ENCODE results near the gene KCNG2.

DNA sequence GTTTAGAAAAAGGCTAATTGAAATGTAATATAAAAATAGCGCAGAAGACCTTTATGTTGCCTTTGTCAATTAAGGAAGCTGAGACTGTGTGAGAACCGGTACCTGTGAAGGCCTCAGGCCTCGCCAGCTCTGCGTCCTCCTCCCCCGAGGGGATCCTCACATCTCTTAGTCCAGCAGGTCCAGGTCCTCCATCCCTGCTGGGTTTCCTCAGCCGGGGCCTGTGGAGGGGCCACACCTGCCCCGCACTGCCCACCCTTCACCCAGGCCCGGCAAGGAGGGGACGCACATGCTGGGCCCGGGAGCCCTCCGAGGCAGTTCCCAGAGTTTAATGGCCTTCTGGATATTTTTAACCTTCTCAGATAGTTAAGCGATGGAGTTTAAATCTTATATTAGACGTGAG, 3.5 kb downstream of the KCNG2 start:
- TF ChIP-seq, protein P1, sequence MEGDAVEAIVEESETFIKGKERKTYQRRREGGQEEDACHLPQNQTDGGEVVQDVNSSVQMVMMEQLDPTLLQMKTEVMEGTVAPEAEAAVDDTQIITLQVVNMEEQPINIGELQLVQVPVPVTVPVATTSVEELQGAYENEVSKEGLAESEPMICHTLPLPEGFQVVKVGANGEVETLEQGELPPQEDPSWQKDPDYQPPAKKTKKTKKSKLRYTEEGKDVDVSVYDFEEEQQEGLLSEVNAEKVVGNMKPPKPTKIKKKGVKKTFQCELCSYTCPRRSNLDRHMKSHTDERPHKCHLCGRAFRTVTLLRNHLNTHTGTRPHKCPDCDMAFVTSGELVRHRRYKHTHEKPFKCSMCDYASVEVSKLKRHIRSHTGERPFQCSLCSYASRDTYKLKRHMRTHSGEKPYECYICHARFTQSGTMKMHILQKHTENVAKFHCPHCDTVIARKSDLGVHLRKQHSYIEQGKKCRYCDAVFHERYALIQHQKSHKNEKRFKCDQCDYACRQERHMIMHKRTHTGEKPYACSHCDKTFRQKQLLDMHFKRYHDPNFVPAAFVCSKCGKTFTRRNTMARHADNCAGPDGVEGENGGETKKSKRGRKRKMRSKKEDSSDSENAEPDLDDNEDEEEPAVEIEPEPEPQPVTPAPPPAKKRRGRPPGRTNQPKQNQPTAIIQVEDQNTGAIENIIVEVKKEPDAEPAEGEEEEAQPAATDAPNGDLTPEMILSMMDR (IDR thresholded peaks at IDR 0.05) = no peak
- no peak for TF ChIP-seq POLR2A (IDR thresholded peaks at IDR 0.05; ENCODE audit: low read depth)
